Tibial nerve (tissue), 3 donors: ENCODE measurements around the gene ZNF366.

ENCODE experiments used
- CTCF ChIP-seq, 5 experiments: fragments of 200-600 bp in 3 of 5; fragments of 450-650 bp in 2 of 5; sonication (generic) in 3 of 5; IDR thresholded peaks; one replicate each; pipeline ENCODE4 v1.5.1; 2016 to 2019; ENCODE audit warnings: antibody characterized with exemption in 5 of 5, mild to moderate bottlenecking in 3 of 5, moderate library complexity in 2 of 5
- POLR2A ChIP-seq, 2 donors: fragments of 450-650 bp; IDR thresholded peaks; one replicate each; pipeline ENCODE4 v1.6.1; 2017; ENCODE audit warnings: antibody characterized with exemption in 2 of 2, mild to moderate bottlenecking in 2 of 2, moderate library complexity in 2 of 2

DNA sequence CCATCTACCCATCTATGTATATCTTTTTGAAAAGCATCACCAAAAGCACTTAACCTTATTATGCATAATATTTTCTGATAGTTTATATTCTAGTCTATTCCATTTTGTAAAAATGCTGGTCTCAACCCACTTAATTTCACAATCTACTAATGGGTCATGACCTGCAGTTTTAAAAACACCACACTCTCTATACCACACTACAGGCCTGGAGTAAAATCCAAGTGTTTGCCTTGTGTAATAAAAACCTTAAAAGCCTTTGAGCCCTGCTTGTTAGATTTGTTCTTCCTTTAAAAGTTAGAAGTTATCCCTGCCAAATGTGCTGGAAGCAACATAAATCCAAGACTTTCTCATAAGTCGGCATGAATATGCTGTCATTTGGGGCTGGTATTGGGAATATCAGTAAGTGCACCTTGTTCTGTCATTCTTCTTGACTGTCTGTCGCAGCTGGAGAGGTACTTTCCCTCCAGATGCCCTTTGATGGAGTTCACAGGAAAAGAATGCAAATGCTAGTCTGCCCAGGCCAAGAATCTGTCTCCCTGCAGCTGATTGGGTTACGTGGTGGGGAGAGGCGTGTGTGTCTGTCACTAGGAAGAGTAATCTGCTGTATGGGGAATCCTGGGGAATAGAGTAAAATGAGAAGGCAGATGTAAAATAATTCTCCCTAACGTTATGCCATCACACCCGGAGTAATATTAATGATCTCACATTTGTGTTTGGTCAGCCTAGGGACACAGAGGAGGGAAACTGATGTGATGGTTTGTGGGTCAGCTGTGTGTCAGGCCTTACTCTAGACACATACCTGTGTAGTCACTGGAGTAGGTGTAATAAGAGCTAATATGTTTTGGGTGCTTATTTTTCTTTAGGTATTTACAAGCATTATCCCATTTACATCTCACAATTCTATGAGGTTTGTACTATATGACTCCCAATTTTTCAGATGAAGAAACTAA, 79.4 kb downstream of the ZNF366 start:
- TF ChIP-seq POLR2A (IDR thresholded peaks at IDR 0.05) (no peak), CTCF (IDR thresholded peaks at IDR 0.05) (no peak)
